Measurements from ENCODE around the gene NARS2.

DNA sequence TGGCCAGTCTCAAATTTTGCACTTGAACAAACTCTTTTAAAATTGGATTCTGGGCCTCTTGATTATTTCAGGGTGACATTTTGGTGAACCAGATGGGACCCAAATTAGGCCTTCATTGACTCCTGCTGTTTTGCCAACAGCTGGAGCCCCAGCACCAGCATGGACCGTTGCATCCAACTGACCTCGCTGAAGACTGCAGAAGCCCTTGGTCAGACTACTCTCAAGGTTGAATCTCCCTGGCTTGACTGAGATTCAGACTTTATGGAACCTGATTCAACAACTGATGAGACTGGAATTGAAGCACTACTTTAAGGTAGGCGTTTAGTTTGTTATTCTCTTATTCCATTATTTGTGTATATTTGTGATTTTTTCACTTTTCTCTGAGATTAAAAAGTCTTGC lies 41.7 kb downstream of the NARS2 start:
- TF ChIP-seq, protein P1, sequence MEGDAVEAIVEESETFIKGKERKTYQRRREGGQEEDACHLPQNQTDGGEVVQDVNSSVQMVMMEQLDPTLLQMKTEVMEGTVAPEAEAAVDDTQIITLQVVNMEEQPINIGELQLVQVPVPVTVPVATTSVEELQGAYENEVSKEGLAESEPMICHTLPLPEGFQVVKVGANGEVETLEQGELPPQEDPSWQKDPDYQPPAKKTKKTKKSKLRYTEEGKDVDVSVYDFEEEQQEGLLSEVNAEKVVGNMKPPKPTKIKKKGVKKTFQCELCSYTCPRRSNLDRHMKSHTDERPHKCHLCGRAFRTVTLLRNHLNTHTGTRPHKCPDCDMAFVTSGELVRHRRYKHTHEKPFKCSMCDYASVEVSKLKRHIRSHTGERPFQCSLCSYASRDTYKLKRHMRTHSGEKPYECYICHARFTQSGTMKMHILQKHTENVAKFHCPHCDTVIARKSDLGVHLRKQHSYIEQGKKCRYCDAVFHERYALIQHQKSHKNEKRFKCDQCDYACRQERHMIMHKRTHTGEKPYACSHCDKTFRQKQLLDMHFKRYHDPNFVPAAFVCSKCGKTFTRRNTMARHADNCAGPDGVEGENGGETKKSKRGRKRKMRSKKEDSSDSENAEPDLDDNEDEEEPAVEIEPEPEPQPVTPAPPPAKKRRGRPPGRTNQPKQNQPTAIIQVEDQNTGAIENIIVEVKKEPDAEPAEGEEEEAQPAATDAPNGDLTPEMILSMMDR (conservative IDR thresholded peaks at IDR 0.05; ENCODE audit: low read depth, low read length) = no peak
- no peak for TF ChIP-seq EZH2 (IDR thresholded peaks at IDR 0.05; ENCODE audit: borderline replicate concordance, low read depth, low read length, poor library complexity, severe bottlenecking)
